Breast epithelium (tissue), 3 donors: Measurements from ENCODE around the gene OR5AN1.

Experiments used
- CTCF ChIP-seq, 3 donors: fragments of 450-650 bp; IDR thresholded peaks; one replicate each; pipeline ENCODE4 v1.5.1; 2016 to 2017; ENCODE audit warnings: antibody characterized with exemption in 3 of 3, mild to moderate bottlenecking in 3 of 3, moderate library complexity in 3 of 3
- POLR2AphosphoS5 ChIP-seq, 3 donors: sonication (generic); formaldehyde crosslinking; IDR thresholded peaks; one replicate each; pipeline ENCODE4 v1.6.1; 2017; ENCODE audit warnings: antibody characterized with exemption in 3 of 3

- TF ChIP-seq CTCF (IDR thresholded peaks at IDR 0.05) (no peak), POLR2AphosphoS5 (IDR thresholded peaks at IDR 0.05) (no peak)
Observed at GRCh38 chr11:59368238-59369022, 9.7 kb downstream of the OR5AN1 start.
